H9 (cell line): Measurements from ENCODE around the gene NKAIN4. TPM values are rescaled to one million over a fixed set of nuclear protein-coding genes. Genes with fewer than 3 reads are reported as not detected.
"Not testable (repeated sequence)": the region's sequence is repeated elsewhere in the genome, so short reads cannot be mapped to it uniquely, and the experiment has no call there.

Experiments
- DNase-seq: peaks from one replicate; pipeline ENCODE4 v3.0.0-alpha.2; 2017
- H2AFZ ChIP-seq: one replicate; pipeline ENCODE4 v1.6.1; 2013; ENCODE audit warnings: mild to moderate bottlenecking, low read length, control low read depth, moderate library complexity
- H2AK5ac ChIP-seq: 2 replicates; pipeline ENCODE4 v1.6.1; 2013; ENCODE audit warnings: low read length, control low read depth, mixed read lengths; ENCODE audit not compliant: insufficient read length
- H2BK120ac ChIP-seq: one replicate; pipeline ENCODE4 v1.6.1; 2013; ENCODE audit warnings: low read depth, mild to moderate bottlenecking, low read length, control low read depth, inconsistent platforms; ENCODE audit not compliant: poor library complexity, severe bottlenecking
- H2BK12ac ChIP-seq: 2 replicates; pipeline ENCODE4 v1.6.1; 2013; ENCODE audit warnings: low read length, control low read depth, mixed read lengths, low read depth; ENCODE audit not compliant: insufficient read length
- H2BK15ac ChIP-seq: 2 replicates; pipeline ENCODE4 v1.6.1; 2013; ENCODE audit warnings: low read depth, low read length, control low read depth
- H2BK20ac ChIP-seq: one replicate; pipeline ENCODE4 v1.6.1; 2013; ENCODE audit warnings: low read depth, mild to moderate bottlenecking, low read length, control low read depth, inconsistent platforms; ENCODE audit not compliant: poor library complexity, severe bottlenecking
- H2BK5ac ChIP-seq: 2 replicates; pipeline ENCODE4 v1.6.1; 2013; ENCODE audit warnings: low read length, control low read depth, mixed read lengths; ENCODE audit not compliant: insufficient read length
- H3K14ac ChIP-seq: 2 replicates; pipeline ENCODE4 v1.6.1; 2013; ENCODE audit warnings: low read length, control low read depth; ENCODE audit not compliant: insufficient read depth
- H3K18ac ChIP-seq: 2 replicates; pipeline ENCODE4 v1.6.1; 2013; ENCODE audit warnings: low read depth, mild to moderate bottlenecking, mixed read lengths, low read length, control low read depth; ENCODE audit not compliant: insufficient read length
- H3K23ac ChIP-seq: 2 replicates; pipeline ENCODE4 v1.6.1; 2013; ENCODE audit warnings: low read length, control low read depth, mixed read lengths, low read depth; ENCODE audit not compliant: insufficient read length
- H3K23me2 ChIP-seq: 2 replicates; pipeline ENCODE4 v1.6.1; 2013; ENCODE audit warnings: low read depth, mild to moderate bottlenecking, mixed read lengths, low read length, control low read depth; ENCODE audit not compliant: insufficient read length, poor library complexity, severe bottlenecking
- H3K27ac ChIP-seq: 2 replicates; pipeline ENCODE4 v1.5.1; 2013; ENCODE audit warnings: low read length, control low read depth, mixed read lengths, low read depth; ENCODE audit not compliant: insufficient read length
- H3K27me3 ChIP-seq: 2 replicates; pipeline ENCODE4 v1.6.1; 2013; ENCODE audit warnings: low read length, control low read depth, inconsistent platforms; ENCODE audit not compliant: insufficient read depth
- H3K4ac ChIP-seq: 2 replicates; pipeline ENCODE4 v1.6.1; 2013; ENCODE audit warnings: low read depth, mild to moderate bottlenecking, control low read depth, inconsistent platforms, low read length, moderate library complexity
- H3K4me1 ChIP-seq: 2 replicates; pipeline ENCODE4 v1.6.1; 2013; ENCODE audit warnings: low read length, control low read depth, inconsistent platforms; ENCODE audit not compliant: insufficient read depth
- H3K4me2 ChIP-seq: 2 replicates; pipeline ENCODE4 v1.6.1; 2013; ENCODE audit warnings: low read length, control low read depth, mixed read lengths; ENCODE audit not compliant: insufficient read length, insufficient read depth
- H3K56ac ChIP-seq: 2 replicates; pipeline ENCODE4 v1.6.1; 2013; ENCODE audit warnings: low read depth, mild to moderate bottlenecking, mixed read lengths, low read length, control low read depth; ENCODE audit not compliant: insufficient read length
- H3K79me1 ChIP-seq: 2 replicates; pipeline ENCODE4 v1.6.1; 2013; ENCODE audit warnings: low read depth, mild to moderate bottlenecking, moderate library complexity, low read length, control low read depth, inconsistent platforms; ENCODE audit not compliant: insufficient read depth, poor library complexity, severe bottlenecking
- H3K79me2 ChIP-seq: 2 replicates; pipeline ENCODE4 v1.6.1; 2013; ENCODE audit warnings: low read length, control low read depth, inconsistent platforms; ENCODE audit not compliant: insufficient read depth
- H3K9ac ChIP-seq: 2 replicates; pipeline ENCODE4 v1.6.1; 2013; ENCODE audit warnings: low read length, control low read depth, mixed read lengths; ENCODE audit not compliant: insufficient read length; ENCODE audit errors: extremely low read depth
- H3K9me3 ChIP-seq: one replicate; pipeline ENCODE4 v1.6.1; 2013; ENCODE audit warnings: low read depth, low read length, inconsistent platforms; ENCODE audit not compliant: control insufficient read depth
- H3T11ph ChIP-seq: one replicate; pipeline ENCODE4 v1.6.1; 2013; ENCODE audit warnings: mild to moderate bottlenecking, low read length, control low read depth, inconsistent platforms
- H4K20me1 ChIP-seq: one replicate; pipeline ENCODE4 v1.6.1; 2013; ENCODE audit not compliant: control insufficient read depth, insufficient read length, insufficient read depth
- H4K5ac ChIP-seq: 2 replicates; pipeline ENCODE4 v1.6.1; 2013; ENCODE audit warnings: low read depth, mild to moderate bottlenecking, mixed read lengths, low read length, control low read depth; ENCODE audit not compliant: insufficient read length
- H4K8ac ChIP-seq: replicated peaks from 2 replicates; pipeline ENCODE4 v1.6.1; 2013; ENCODE audit warnings: low read length, control low read depth, mixed read lengths, low read depth; ENCODE audit not compliant: insufficient read length
- H4K91ac ChIP-seq: 2 replicates; pipeline ENCODE4 v1.6.1; 2013; ENCODE audit warnings: low read depth, mild to moderate bottlenecking, moderate library complexity, mixed read lengths, low read length, control low read depth; ENCODE audit not compliant: insufficient read length
- H3K27ac Mint-ChIP-seq, 3 experiments: 2 replicates in 2 of 3; 3 replicates in 1 of 3; pipeline ENCODE4 v1.8.0; 2020 to 2021; ENCODE audit warnings: mixed read lengths in 3 of 3, mild to moderate bottlenecking in 1 of 3, moderate library complexity in 1 of 3
- H3K27me3 Mint-ChIP-seq: 2 replicates; pipeline ENCODE4 v1.8.0; 2021; ENCODE audit warnings: low read depth, mild to moderate bottlenecking, moderate library complexity, mixed read lengths
- H3K36me3 Mint-ChIP-seq, 3 experiments: 2 replicates in 2 of 3; 3 replicates in 1 of 3; pipeline ENCODE4 v1.8.0; 2020 to 2021; ENCODE audit warnings: low read depth in 3 of 3, mixed read lengths in 3 of 3; ENCODE audit not compliant: insufficient read depth in 1 of 3
- H3K4me1 Mint-ChIP-seq, 2 experiments: 2 replicates each; pipeline ENCODE4 v1.8.0; 2020; ENCODE audit warnings: mixed read lengths in 2 of 2
- H3K4me3 Mint-ChIP-seq, 2 experiments: 2 replicates in 1 of 2; 3 replicates in 1 of 2; pipeline ENCODE4 v1.8.0; 2020 to 2021; ENCODE audit warnings: mild to moderate bottlenecking in 2 of 2, mixed read lengths in 2 of 2, moderate library complexity in 1 of 2
- H3K9me3 Mint-ChIP-seq, 2 experiments: 2 replicates in 1 of 2; 3 replicates in 1 of 2; pipeline ENCODE4 v1.8.0; 2020; ENCODE audit warnings: mild to moderate bottlenecking in 2 of 2, mixed read lengths in 2 of 2, moderate library complexity in 1 of 2
- WGBS: extraction: QIAGEN DNeasy Blood & Tissue Kit; methylation state at CpG from one replicate; pipeline ENCODE4 v1.1.7; 2013; ENCODE audit warnings: missing lambda C conversion rate, low lambda C conversion rate, mixed read lengths; ENCODE audit not compliant: insufficient read length; ENCODE audit errors: extremely low coverage; 5-methylcytosine and 5-hydroxymethylcytosine counted together
- total RNA-seq: library from RNA; stranded (reverse); gene quantifications from 2 replicates; pipeline ENCODE4 v1.2.1, GENCODE V29; 2021
- TF ChIP-seq, protein P1 (sequence below): fragments of 200-600 bp; sonication (generic); conservative IDR thresholded peaks from 3 replicates; pipeline ENCODE4 v1.8.0; 2021; ENCODE audit warnings: antibody characterized with exemption, mild to moderate bottlenecking

The NKAIN4 gene
- total RNA-seq, 1 experiment from 2014 or later: 20.9 TPM

DNA sequence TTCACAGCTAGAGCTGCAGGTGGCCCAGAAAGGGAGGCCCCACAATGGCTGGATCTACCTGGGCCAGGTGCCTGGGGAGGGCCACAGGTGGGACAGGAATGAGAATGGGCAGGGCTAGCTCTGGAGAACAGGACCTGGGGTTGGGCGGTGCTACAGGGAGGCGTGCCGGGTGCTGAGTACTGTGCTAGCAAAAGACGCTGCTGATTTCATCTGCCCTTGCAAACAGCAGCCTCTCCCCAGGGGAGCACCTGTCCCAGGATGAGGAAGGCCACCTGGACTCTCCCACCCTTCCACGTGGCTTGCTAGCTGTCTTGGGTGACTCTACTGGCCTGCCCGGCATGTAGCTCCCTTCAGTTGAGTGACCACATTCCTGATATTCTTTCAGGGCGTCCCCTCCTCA lies 31.7 kb downstream of the NKAIN4 start:
- H3K23ac ChIP-seq: no peak overlapping the region
- H3T11ph ChIP-seq: no peak overlapping the region
- H3K9me3 Mint-ChIP-seq: peaks cover 0 to 1% of the 10 kb centered on the region in 2 experiments; a peak in 1 of 5 replicates
- H3K27ac ChIP-seq: no peak overlapping the region
- no peak overlapping the region for H2BK12ac ChIP-seq
- no peaks in the 10 kb centered on the region for H3K79me1 ChIP-seq
- H3K4me1 Mint-ChIP-seq: peaks cover 2 to 39% of the 10 kb centered on the region in 2 experiments; a peak in 3 of 4 replicates
- TF ChIP-seq, protein P1, sequence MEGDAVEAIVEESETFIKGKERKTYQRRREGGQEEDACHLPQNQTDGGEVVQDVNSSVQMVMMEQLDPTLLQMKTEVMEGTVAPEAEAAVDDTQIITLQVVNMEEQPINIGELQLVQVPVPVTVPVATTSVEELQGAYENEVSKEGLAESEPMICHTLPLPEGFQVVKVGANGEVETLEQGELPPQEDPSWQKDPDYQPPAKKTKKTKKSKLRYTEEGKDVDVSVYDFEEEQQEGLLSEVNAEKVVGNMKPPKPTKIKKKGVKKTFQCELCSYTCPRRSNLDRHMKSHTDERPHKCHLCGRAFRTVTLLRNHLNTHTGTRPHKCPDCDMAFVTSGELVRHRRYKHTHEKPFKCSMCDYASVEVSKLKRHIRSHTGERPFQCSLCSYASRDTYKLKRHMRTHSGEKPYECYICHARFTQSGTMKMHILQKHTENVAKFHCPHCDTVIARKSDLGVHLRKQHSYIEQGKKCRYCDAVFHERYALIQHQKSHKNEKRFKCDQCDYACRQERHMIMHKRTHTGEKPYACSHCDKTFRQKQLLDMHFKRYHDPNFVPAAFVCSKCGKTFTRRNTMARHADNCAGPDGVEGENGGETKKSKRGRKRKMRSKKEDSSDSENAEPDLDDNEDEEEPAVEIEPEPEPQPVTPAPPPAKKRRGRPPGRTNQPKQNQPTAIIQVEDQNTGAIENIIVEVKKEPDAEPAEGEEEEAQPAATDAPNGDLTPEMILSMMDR: no peak
- no peak overlapping the region for H3K4me2 ChIP-seq
- no peak overlapping the region for H3K14ac ChIP-seq
- no peak overlapping the region for H2AK5ac ChIP-seq
- no CpG with 5 or more reads among the region's 7 CpGs for WGBS
- no peak overlapping the region for H3K9ac ChIP-seq
- no peak overlapping the region for H2BK5ac ChIP-seq
- H2BK15ac ChIP-seq: no peak overlapping the region
- no peaks in the 10 kb centered on the region for H3K4me1 ChIP-seq
- no peak overlapping the region for H4K91ac ChIP-seq
- no peaks in the 10 kb centered on the region for H3K9me3 ChIP-seq
- no peaks in the 10 kb centered on the region for H3K27me3 ChIP-seq
- H3K4ac ChIP-seq: no peak overlapping the region
- no peak overlapping the region for H4K8ac ChIP-seq
- H3K4me3 Mint-ChIP-seq: no peak overlapping the region
- no peak overlapping the region for H4K5ac ChIP-seq
- no peaks in the 10 kb centered on the region for H3K79me2 ChIP-seq
- peak overlapping the region in 1 of 3 experiments; percentile 11; a peak in 1 of 7 replicates for H3K27ac Mint-ChIP-seq
- H2AFZ ChIP-seq: no peak overlapping the region
- H2BK20ac ChIP-seq: no peak overlapping the region
- peaks cover 31% of the 10 kb centered on the region for H3K27me3 Mint-ChIP-seq
- no peaks in the 10 kb centered on the region for H4K20me1 ChIP-seq
- no peak for DNase-seq
- no peak overlapping the region for H3K56ac ChIP-seq
- no peaks in the 10 kb centered on the region for H3K23me2 ChIP-seq
- no peak overlapping the region for H3K18ac ChIP-seq
- H2BK120ac ChIP-seq: no peak overlapping the region
- no peaks in the 10 kb centered on the region for H3K36me3 Mint-ChIP-seq

DNA sequence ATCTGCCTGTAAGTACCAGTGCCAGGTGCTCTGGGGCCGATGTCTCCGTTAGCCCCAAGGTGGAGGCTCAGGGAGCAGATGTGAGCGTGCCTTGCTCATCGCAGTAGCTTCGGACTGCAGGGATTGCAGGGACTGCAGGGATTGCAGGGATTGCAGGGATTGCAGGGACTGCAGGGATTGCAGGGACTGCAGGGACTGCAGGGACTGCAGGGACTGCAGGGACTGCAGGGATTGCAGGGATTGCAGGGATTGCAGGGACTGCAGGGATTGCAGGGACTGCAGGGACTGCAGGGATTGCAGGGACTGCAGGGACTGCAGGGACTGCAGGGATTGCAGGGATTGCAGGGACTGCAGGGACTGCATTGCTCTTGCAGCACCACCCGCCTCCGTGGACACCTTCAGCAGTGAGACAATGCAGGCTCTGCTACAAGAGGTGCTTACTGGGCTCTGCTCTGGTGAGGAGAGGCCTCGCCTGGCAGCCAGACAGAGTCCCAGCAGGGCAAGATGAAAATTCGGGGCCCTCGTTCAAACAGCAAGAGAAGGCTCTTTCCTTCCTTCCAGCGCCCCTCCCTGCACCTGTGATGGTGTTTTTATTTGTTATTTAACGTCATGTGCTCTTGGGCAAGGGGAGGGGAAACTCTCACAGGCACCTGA lies 32.7 kb downstream of the NKAIN4 start:
- H4K8ac ChIP-seq, H3K27ac Mint-ChIP-seq, H3K79me1 ChIP-seq, H3K4ac ChIP-seq, H4K20me1 ChIP-seq, H3K27ac ChIP-seq, H2BK5ac ChIP-seq, H3K36me3 Mint-ChIP-seq, DNase-seq, H3K27me3 ChIP-seq, H3T11ph ChIP-seq, H3K9me3 ChIP-seq, H2AFZ ChIP-seq, H3K56ac ChIP-seq, H2BK120ac ChIP-seq, H3K23me2 ChIP-seq, H3K79me2 ChIP-seq, H2AK5ac ChIP-seq, H3K14ac ChIP-seq, H4K5ac ChIP-seq, H2BK20ac ChIP-seq, H2BK15ac ChIP-seq, H3K23ac ChIP-seq, H3K4me2 ChIP-seq, H3K9me3 Mint-ChIP-seq, H3K4me1 ChIP-seq, H2BK12ac ChIP-seq, H3K18ac ChIP-seq, H3K4me3 Mint-ChIP-seq, H4K91ac ChIP-seq, H3K9ac ChIP-seq: not testable (repeated sequence)
- peaks cover 8 to 36% of the 10 kb centered on the region in 2 experiments for H3K4me1 Mint-ChIP-seq
- WGBS: no CpG with 5 or more reads among the region's 12 CpGs
- H3K27me3 Mint-ChIP-seq: peaks cover 35% of the 10 kb centered on the region
